ENCODE measurements around the gene POTEF.
"Not testable (repeated sequence)": the region's sequence is repeated elsewhere in the genome, so short reads cannot be mapped to it uniquely, and the experiment has no call there.

The POTEF gene

DNA sequence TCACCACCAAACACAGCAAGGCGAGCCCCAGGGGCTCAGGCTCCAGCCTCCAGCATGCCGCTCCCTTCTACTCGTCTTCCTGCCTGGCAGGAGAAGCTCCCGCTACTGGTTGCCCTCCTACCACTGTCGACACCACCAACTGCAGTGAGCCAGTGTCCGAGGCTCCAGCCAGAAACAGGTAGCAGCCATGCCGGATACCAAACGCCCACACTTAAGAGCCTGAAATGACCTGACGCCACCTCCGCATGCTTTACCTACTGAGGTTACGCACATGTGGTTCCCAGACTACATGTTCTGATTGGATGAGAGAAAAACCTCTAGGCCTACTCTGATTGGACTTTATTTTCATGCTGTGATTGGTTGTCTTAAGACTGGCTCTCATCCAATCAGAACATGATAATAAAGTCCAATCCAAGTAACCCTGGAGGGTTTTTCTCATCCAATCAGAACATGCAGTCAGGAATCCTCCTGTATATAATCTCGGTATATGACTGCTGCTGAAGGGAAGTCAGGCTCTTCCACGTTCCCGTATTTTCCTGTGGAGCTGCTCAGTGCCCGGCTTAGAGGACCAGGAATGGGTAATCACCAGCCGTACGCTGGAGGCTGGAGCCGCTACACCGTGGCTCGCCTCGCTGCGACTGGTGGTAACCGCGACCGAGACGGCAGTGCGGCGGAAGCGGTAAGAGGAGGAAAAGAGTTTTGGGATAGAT lies at the start of gene POTEF:
POTEF (minus strand) TSS at position 103 of the 710 bp plus-strand sequence. CDS start 8,707 bp downstream, outside the sequence.
- peak within 1 kb of the TSS; percentile 98 for H3K4me3 Mint-ChIP-seq
- not testable (repeated sequence) for H3K9me3 Mint-ChIP-seq; H3K36me3 Mint-ChIP-seq (ENCODE audit: low read depth); H3K27me3 Mint-ChIP-seq (ENCODE audit: low read depth, poor library complexity)
- H3K4me1 Mint-ChIP-seq = peaks cover 16% of the 10 kb centered on the region
- H3K27ac Mint-ChIP-seq = peak within 1 kb of the TSS; percentile 92
- DNase-seq = peak; percentile 26

DNA sequence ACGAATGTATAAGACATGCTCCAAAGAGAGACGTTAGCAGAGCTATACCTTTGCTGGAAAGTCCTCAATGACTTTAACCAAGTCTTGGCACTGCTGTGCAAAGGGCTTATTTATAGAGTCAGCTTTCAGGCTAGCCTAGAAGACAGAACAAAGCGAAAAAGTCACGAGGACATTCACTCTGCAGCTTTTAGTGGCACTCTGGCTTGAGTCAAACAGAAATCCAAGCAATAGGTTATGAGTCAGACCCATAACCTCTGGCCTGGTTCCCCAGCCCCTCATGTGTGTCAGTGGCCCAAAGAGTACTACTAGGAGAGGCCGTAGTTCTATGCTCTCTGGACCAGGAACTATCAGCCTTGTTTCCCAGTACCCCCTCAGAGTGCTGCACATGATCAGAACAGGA lies 45.8 kb upstream of the POTEF start:
- DNase-seq; H3K4me3 Mint-ChIP-seq; H3K27me3 Mint-ChIP-seq (ENCODE audit: low read depth, poor library complexity); H3K4me1 Mint-ChIP-seq; H3K9me3 Mint-ChIP-seq; H3K27ac Mint-ChIP-seq: not testable (repeated sequence)
- H3K36me3 Mint-ChIP-seq (ENCODE audit: low read depth) = peaks cover 34% of the 10 kb centered on the region

DNA sequence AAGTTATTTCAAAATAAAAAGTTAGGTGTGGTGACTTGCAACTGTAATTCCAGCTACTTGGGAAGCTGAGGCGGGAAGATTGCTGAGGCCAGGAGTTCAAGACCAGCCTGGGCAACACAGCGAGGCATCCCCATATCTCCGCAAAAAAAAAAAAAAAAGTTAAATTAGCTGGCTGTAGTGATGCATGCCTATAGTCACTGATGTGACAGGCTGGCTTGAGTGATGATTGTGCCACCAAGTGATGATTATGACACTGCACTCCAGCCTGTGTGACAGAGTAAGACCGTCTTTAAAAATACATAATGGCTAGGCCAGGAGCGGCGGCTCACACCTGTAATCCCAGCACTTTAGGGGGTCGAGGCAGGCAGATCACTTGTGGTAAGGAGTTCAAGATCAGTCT lies 40.9 kb upstream of the POTEF start:
- Mint-ChIP-seq H3K27ac (no peak overlapping the region), H3K4me3 (no peak overlapping the region), H3K36me3 (ENCODE audit: low read depth) (peaks cover 58% of the 10 kb centered on the region), H3K4me1 (no peaks in the 10 kb centered on the region), H3K27me3 (ENCODE audit: low read depth, poor library complexity) (no peaks in the 10 kb centered on the region), H3K9me3 (no peaks in the 10 kb centered on the region)
- TF ChIP-seq, protein P1, sequence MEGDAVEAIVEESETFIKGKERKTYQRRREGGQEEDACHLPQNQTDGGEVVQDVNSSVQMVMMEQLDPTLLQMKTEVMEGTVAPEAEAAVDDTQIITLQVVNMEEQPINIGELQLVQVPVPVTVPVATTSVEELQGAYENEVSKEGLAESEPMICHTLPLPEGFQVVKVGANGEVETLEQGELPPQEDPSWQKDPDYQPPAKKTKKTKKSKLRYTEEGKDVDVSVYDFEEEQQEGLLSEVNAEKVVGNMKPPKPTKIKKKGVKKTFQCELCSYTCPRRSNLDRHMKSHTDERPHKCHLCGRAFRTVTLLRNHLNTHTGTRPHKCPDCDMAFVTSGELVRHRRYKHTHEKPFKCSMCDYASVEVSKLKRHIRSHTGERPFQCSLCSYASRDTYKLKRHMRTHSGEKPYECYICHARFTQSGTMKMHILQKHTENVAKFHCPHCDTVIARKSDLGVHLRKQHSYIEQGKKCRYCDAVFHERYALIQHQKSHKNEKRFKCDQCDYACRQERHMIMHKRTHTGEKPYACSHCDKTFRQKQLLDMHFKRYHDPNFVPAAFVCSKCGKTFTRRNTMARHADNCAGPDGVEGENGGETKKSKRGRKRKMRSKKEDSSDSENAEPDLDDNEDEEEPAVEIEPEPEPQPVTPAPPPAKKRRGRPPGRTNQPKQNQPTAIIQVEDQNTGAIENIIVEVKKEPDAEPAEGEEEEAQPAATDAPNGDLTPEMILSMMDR (IDR thresholded peaks at IDR 0.05) = no peak
- no peak for DNase-seq

DNA sequence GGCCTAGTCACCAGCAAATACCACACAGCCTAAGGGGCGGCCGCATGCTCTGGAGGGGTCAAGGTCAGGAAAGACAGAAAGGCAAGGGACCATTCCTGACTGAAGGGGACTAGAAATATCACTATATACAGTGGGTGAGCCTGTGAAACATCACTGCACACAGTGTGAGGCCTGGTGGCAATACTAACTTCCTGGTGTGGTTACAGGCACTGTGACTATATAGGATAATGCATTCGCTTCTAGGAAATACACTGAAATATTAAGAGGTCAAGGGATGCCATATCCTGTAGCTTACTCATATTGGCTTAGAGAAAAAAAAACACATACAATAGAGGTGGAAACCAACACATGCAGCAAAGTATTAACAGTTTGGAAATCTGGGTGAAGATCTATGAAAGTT lies 40.1 kb upstream of the POTEF start:
- not testable (repeated sequence) for DNase-seq; H3K27ac Mint-ChIP-seq; H3K27me3 Mint-ChIP-seq (ENCODE audit: low read depth, poor library complexity); H3K4me3 Mint-ChIP-seq; H3K4me1 Mint-ChIP-seq; H3K9me3 Mint-ChIP-seq
- peaks cover 65% of the 10 kb centered on the region for H3K36me3 Mint-ChIP-seq (ENCODE audit: low read depth)

DNA sequence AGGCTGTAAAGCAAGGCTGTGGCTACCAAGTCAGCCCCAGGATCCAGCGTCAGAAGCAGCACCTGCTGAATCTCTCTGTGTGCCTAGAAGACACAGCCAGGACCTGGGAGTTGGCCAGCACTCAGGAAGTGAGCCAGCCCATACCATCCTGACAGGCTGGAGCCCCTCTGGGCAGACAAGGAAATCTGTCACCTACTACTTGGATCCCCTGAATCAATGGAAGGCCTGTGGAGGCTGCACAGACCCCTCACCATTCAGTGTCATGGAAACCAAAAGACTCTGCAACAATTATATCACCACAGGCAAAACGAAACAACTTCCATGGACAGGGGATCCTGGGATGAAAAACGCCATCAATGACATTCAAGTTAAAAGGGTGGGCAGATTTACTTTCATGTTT lies 37.6 kb upstream of the POTEF start:
- H3K27me3 Mint-ChIP-seq (ENCODE audit: low read depth, poor library complexity); H3K4me1 Mint-ChIP-seq; DNase-seq; H3K4me3 Mint-ChIP-seq; H3K9me3 Mint-ChIP-seq; H3K27ac Mint-ChIP-seq: not testable (repeated sequence)
- peaks cover 60% of the 10 kb centered on the region for H3K36me3 Mint-ChIP-seq (ENCODE audit: low read depth)

DNA sequence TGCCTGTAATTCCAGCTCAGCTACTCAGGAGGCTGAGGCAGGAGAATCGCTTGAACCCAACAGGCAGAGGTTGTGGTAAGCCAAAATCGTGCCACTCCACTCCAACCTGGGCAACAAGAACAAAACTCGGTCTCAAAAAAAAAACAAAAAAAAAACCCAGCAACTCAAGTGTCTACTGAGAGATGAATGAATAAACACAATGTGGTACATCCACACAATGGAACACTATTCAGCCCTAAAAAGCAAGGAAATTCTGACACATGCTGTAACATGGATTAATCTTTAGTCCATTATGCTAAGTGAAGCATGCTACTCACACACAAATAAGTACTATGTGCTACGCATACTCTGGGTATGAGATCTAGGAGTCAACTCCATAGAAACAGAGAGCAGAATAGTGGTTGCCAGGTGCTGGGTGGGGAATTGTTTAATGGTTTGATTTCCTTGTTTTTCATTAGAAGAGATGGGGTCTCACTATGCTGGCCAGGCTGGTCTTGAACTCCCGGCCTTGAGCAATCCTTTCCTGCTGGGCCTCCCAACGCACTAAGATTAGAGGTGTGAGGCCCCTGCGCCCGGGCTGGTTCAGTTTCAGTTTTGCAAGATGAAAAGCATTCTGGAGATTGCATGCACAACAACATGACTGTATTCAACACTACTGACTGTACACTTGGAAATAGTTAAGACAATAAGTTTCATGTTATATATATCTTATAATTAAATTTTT lies 36.4 kb upstream of the POTEF start:
- H3K27ac Mint-ChIP-seq = no peak overlapping the region
- peaks cover 56% of the 10 kb centered on the region for H3K36me3 Mint-ChIP-seq (ENCODE audit: low read depth)
- no peak overlapping the region for H3K4me3 Mint-ChIP-seq
- peaks cover 8% of the 10 kb centered on the region for H3K4me1 Mint-ChIP-seq
- H3K27me3 Mint-ChIP-seq (ENCODE audit: low read depth, poor library complexity) = no peaks in the 10 kb centered on the region
- DNase-seq = no peak
- no peaks in the 10 kb centered on the region for H3K9me3 Mint-ChIP-seq
- TF ChIP-seq, protein P1 (IDR thresholded peaks at IDR 0.05) = no peak

DNA sequence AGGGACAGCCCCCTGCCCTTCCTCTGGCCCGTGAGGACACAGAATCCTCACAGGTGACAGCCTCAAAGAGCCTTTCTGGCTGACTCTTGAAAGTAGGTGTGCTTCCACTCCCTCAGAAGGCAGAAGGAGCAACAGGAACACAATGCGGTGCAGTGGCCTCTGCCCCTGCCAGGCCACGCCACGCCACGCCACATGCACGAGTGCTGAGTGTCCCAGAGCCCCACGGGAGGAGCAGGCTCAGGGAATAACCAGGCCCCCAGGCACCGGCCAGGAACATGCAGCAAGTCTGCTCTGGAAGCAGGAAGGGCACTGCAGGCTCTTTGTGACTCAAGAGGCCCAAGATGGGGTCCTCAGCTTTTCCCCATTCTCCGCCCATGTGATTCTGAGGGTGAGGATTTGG lies 33.9 kb upstream of the POTEF start:
- Mint-ChIP-seq H3K4me3 (no peak overlapping the region), H3K36me3 (ENCODE audit: low read depth) (peaks cover 34% of the 10 kb centered on the region), H3K27me3 (ENCODE audit: low read depth, poor library complexity) (no peaks in the 10 kb centered on the region), H3K9me3 (no peaks in the 10 kb centered on the region), H3K27ac (no peak overlapping the region), H3K4me1 (peaks cover 13% of the 10 kb centered on the region)
- TF ChIP-seq, protein P1 (IDR thresholded peaks at IDR 0.05) = no peak
- DNase-seq = no peak

DNA sequence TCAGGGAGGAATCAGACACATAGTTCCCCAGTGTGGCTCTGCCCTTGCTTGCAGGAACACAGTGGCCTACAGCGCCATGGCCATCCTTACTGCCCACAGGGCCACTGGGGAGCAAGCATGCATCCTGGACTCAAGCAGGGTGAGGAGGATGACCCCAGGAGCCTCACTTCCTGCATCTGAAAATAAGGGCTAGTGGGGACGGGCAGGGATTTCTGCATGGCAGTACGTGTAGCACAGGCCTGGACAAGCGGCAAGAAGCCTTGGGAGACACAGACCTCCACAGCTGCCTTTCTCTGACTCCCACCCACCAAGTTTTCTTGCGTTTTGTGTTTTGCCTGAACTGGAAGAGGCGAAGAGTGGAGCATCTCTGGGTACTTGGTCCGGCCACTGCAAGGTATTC lies 33.5 kb upstream of the POTEF start:
- not testable (repeated sequence) for H3K27ac Mint-ChIP-seq; H3K9me3 Mint-ChIP-seq; H3K4me3 Mint-ChIP-seq; H3K27me3 Mint-ChIP-seq (ENCODE audit: low read depth, poor library complexity); DNase-seq
- peaks cover 30% of the 10 kb centered on the region for H3K36me3 Mint-ChIP-seq (ENCODE audit: low read depth)
- peaks cover 13% of the 10 kb centered on the region for H3K4me1 Mint-ChIP-seq

DNA sequence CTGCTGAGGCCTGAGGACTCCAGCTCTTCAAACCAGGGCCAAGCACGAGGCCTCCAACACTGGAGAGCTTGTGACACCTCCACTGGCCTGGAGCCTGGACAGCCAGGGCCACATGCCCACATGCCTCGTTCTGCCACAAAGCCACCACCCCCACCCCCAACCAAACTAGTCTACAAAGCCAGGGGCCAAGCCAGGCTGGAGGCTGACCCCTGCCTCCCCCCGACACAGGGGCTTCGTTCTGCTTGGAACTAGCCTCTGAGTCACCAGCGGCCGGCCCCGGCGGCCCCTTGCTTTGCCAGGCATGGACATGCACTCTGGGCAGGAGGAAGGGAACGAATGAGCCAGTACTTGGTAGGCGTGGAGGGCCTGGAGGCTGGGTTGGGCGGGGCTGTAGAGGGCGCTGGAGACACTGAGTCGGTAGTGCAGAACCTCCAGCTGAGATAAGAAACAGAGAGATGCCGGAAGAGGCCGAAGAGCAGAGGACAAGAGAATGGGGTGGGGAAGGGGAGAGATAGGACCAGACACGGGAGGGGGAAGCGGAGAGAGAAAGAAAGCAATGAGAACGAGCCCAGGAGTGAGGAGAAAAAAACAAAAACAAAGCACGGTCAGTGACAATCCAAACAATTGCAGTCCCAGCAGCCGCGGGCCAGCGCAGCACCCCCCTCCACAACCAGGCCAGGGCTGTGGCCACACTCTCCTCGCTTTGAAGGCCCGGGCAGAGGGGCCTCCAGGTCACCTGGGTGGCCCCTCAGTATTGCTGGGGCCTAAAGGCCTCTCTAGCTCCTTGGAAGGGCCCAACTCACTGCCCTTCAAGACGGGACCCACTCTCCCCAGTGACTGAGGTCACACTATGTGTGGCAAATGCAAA lies 32.0 kb upstream of the POTEF start:
- peaks cover 18% of the 10 kb centered on the region for H3K36me3 Mint-ChIP-seq (ENCODE audit: low read depth)
- not testable (repeated sequence) for DNase-seq

More for the DNA sequence above, 32.0 kb upstream of the POTEF start:
- not testable (repeated sequence) for H3K9me3 Mint-ChIP-seq; H3K27me3 Mint-ChIP-seq (ENCODE audit: low read depth, poor library complexity)
- Mint-ChIP-seq H3K27ac (peak overlapping the region; percentile 56), H3K4me1 (peaks cover 13% of the 10 kb centered on the region), H3K4me3 (peak overlapping the region; percentile 65)

Measured in nephron progenitor cell (in vitro differentiated cells).